GM20431 (cell line): ENCODE results near the gene IRX4.
"Not testable (repeated sequence)": the region's sequence is repeated elsewhere in the genome, so short reads cannot be mapped to it uniquely, and the experiment has no call there.

ENCODE experiments used
- in situ Hi-C: fragments of 300-500 bp; cut with MseI, MboI; formaldehyde crosslinking; loops from one replicate; pipeline ENCODE4 v1.15.0; 2020; ENCODE audit warnings: low sequenced_read_pairs; ENCODE audit not compliant: unreplicated experiment

Gene IRX4

DNA sequence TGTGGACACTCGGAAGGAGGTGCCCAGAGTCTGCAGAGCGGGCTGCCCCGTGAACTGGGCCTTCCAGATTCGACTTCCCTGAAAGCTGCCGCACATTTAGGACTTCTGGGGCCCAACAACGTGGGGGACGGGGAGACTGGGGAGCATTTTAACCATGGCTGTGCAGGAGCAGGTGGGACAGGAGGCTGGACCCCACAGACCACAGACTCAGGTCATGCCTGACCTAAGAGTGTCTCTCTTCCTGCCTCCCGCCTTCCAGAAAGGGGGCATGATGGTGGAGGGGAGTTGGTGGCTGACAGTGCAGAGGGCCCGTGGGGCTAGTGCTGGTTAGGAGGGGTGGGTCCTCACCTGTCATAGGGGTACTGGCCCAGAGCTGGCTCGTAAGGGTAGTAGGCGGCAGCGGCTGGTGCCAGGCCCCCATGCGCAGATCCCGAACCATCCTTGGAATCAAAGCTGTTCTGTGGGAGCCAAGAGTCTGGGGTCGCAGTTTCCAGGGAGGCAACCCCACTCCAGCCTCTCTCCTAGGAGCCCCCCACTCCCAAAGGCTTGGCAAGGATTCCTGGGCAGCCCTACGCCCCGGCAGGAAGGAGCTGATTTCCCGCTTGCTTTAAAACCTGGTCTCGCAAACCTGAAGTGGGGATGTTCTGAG, 2.2 kb downstream of the IRX4 start:
- in situ Hi-C loops = no loop called here

DNA sequence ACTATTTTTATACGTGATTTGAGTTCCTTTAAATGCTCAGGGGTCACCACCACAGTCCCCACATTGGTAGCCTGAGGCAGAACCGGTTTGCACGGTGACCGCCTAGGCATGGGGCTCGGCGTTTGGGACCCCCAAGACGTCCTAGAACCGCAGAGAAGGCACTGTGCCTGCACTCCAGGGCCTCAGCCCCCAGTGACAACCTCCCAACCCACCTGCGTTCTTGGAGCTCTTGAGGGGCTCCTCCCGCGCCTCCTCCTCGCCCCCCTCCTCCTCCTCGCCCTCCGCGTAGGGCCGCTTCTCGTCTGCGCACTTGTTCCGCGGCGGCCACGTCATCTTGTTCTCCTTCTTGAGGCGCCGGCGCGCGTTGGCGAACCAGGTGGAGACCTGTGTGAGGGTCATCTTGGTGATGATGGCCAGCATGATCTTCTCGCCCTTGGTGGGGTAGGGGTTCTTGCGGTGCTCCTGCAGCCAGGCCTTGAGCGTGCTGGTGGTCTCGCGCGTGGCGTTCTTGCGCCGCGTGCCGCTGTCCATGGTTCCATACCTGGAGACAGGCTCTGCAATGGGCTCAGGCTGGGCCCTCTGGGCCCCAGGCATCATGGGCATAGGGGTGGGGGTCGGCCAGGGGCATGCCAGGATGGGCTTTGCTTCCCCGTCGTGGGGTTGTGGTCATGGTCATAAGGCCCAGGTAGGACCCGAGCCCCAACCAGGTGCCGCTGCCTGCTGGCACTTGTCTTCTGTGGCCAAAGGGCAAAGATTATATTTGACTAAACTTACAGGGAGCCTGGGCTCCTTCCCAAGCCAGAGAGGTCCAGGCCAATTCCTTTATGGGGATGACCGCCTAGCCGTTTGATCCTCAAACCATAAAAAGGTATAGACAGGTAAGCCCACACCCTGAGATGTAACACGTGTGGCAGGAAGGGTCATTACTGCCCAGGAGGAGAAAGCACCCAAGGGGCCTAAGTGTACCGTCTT, 3.1 kb downstream of the IRX4 start:
- in situ Hi-C loops = no loop called here

DNA sequence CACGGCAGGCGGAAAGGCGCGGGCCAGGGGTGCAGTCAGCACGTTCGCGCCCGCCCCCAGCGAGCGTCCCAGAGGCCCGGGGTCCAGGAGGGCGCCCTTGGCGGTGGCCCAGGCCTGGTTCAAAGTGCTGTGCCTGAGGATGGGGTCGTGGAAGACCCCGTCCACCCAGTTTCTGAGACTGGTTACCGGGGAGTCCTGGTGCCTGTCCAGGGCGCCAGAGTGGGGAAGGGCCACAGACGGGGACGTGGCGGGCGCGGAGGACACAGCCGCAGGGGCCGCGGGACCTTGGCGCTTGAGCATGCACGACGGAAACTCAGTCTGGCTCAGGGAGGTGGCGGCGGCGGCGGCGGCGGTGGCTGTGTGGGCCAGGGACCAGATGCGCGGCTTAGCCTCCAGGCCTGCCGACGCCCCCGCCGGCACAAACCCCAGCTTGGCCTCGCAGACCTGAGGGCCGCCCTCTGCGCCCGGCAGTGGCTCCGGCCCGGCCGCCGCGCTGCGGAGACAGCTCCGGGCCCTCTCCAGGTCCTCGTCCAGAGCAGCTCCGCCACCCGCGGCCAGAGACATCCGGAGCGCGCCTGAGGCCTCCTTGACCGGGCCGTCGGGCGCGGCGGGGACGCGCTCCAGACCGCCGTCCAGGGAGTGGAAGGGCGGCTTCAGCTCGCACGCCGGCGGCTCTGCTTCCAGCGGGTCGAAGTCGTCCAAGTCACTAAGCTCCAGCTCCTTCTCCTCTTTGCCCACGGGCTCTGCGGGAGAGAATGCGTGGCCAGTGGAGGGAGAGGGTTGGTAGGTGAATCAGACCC, 4.5 kb downstream of the IRX4 start:
- in situ Hi-C loops = no loop called here

DNA sequence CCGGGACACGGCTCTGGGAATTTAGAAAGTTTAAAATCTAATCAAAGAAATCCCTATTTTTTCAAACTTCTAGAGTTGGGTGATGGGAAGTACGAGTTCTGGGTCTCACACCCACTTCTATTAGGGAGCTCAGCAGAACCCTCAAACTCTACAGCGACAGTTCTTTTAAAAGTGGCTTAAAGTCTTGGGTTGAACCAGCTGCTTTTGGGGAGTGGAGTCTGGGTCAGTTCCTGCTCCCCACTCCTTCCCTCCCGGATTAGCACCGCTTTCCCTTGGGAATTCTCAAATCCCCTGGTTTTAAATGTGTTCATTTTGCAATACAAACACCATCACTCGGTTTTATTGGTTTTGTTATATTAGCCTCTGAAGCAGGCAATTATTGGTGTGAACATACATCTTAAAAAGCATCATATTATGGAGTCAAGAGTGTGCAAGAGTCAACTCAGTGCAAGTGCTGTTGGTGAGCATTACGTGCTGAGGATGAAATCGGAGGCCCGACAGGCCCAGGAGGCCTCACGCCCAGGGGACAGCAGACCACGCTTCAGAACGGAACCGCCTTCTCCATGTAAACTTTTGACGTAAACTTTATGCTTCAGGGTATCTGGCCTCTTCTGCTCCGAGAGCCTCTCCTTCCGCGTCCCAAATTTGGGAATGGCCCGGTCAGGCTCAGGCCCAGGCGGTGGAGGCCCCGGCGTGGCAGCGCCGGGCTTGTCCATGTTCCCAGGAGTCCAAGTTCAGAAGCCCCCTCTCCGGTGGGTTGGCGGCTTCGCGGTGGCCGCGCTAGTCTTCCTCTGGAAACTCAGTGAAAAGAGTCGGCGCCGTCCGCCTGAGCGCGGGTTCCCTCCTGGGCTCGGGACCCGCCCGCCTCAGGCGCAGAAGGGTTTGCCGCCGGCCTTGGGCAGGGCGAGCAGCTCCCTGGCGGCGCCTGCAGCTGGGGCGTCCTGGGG, 5.3 kb downstream of the IRX4 start:
- in situ Hi-C loops = no loop called here

DNA sequence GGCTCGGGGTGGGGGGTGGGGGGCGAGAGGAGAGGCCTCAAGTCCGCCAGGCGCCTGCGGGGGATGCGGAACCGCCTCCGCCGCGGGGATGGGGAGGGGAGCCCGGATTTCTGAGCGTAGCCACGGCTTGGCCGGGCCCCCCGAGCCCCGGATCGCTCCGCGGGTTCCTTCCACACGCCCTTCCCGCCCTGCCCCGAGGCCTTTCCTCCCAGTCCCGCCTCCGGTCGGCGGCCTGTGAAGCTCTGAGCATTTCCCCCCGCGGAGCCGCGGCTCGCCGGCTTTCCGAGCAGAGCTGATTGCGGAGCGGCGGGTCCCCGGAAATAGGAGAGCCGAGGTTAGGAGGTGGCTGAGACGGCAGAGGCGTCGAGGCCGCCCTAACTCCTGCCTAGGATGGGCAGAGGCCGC, 6.1 kb downstream of the IRX4 start:
- in situ Hi-C loops = no loop called here

DNA sequence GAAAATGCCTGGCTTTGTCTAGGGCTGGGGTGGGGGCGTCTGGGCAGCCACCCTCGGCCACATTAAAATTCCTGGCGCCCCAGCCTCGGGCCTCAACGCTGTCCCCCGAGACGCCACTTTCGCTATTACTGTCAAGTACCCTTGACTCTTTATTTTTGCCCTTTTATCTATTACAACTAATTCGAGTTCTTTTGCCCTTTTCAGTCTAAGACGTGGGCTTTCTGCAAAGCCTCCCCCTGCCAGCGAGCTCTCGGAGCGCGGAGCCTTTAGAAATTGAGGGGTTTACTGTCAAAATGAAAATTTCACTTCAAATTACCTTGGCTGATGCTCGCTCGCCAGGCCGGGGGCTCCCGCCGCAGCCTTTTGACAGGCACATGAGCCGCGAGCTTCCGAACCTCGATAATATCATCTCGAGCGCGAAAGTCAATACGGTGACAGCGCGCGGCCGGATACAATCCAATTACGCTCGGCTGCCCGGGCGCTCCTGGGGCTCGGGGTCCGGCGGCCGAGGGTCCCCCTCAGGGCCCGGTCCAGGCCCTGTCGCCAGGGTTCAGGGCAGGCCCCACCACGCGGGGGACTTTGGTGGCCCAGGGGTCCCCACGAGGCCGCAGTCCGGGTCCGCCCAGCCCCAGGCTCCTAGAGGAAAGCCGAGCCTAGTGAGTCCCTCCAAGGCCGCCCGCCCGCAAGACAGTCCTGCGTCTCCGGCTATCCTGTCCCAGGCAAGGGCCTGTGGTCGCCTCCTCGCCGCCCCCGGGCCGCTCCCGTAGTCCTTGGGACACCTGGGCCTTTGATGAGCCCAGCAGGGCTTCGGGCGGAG, 6.7 kb downstream of the IRX4 start:
- in situ Hi-C loops = no loop called here

DNA sequence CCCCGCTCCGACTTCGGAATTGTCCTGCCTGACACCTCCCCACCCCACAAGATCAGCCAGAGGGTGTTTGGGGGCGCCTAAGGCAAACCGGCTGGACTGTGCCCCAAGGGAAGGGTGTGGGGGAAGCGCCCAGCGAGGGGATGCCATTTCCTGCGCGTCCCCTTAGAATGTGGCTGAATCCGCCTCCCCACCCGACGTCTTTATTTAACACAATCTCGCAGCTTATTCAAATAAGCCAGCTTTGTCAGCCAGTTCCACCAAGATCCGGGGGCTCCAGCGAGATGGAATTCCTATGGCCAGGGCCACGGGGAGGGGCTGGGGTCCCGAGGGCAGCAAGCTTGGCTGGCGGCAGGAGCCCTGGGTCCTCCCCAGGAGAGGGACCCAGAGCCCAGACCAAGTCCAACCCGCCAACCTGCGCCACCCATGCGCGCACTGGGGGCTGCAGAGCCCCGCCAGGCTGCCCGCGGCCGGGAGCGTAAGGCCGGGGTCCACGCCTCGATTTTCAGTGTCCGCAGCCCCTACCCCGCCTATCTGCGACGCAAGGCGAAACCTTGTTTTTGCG, 7.4 kb downstream of the IRX4 start:
- in situ Hi-C loops = no loop called here

DNA sequence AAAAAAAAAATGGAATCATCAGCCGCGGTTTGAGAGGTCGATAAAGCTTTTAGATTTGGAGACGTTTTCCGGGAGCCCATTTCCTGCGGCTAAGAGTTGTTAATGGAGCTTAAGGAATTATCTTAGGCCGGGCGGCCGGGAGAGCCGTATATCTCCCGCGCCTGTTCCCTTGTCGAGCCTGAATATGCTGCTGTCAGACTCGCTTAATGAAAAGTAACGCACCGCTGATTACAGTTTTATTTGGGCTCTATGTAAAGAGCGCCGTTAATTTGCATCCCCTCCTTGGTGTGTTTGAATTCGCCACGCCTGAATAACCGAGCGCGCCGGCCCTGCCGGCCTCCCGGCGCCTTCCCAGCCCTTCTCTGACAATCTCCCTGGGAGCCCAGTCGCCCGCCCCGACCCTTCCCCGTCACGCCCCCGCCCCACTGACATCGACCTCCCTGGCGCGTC, 7.9 kb downstream of the IRX4 start:
- in situ Hi-C loops = no loop called here

DNA sequence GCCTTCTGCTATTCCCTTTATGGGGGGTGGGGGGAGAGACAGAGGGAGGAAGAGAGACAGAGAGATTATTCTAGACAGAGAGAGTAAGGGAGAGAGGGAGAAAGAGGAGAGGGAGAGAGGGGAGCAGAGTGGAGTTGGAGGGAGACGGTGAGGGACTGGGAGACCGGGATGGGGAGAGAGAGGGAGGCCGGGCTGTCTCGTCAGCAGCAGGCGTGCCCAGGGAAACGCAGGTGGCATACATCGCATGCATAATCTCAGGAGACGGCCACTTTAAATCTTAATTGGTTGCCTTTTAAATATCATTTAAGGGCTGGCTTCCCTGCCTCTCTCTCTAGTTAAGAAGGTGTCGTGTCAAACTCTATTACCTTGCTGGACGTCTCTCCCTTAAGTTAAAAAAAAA, 8.4 kb downstream of the IRX4 start:
- in situ Hi-C loops = no loop called here

DNA sequence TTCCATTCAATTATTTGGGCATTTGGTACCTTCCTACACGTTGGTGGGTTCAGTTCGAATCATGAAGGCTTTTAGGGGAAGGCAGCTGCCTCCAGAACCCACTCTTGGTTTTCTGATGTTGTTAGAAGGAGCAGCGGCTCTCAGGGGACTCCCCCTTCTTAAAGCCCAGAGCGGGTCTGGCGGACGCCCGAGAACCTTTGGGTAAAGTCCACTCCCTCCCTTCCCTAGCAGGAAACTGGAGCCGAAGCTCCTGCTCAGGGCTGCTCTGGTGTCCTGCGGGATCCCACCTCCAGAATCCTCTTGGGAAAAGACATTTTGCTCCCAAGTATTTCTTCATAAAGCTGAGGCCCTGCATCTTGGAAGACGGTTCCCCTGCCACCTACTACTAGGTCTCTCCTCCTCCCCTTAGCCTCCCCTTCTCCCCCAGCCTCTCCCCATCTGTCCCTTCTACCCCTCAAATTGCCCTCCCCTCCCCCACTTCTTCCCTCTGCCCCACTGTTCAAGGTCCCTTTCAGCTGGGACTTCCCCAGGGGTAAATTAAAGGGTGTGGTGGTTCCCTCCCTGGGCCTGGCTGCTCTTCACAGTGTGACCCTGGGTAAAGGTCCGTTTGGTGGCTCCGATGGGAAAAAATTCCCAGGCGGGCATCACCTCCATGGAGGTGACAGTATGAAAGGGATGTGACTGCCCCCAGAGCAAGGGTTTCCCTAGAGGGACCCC, 9.3 kb downstream of the IRX4 start:
- in situ Hi-C loops = no loop called here

DNA sequence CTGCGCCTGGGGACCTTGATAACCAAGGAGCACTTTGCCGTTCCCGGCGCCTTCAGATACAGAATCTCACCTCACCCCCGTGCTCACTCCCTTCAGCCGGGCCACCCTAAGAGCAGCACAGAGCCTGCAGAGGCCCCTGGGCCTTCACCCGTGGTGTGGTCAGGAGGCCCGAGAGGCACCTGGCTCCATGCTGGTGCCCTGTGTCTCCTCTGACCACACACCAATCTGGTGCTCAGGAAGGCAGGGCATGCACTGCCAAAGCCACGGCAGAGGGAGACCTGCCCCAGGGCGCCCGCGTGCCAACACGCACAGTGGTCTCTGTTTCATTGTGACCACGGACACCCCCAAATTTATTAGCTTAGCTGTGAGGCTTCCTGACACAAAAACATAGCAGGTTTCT, 11.3 kb downstream of the IRX4 start:
- in situ Hi-C loops = no loop called here

DNA sequence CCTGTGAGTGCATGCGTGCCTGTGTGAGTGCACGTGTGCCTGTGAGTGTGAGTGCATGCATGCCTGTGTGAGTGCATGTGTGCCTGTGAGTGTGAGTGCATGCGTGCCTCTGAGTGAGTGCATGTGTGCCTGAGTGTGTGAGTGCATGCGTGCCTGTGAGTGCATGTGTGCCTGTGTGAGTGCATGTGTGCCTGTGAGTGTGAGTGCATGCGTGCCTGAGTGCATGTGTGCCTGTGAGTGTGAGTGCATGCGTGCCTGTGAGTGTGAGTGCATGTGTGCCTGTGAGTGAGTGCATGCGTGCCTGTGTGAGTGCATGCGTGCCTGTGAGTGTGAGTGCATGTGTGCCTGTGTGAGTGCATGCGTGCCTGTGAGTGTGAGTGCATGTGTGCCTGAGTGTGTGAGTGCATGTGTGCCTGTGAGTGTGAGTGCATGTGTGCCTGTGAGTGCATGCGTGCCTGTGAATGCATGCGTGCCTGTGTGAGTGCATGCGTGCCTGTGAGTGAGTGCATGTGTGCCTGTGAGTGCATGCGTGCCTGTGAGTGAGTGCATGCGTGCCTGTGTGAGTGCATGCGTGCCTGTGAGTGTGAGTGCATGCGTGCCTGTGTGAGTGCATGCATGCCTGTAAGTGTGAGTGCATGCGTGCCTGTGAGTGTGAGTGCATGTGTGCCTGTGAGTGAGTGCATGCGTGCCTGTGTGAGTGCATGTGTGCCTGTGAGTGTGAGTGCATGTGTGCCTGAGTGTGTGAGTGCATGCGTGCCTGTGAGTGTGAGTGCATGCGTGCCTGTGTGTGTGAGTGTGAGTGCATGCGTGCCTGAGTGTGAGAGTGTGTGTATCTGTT, 12.1 kb downstream of the IRX4 start:
- in situ Hi-C loops = not testable (repeated sequence)

DNA sequence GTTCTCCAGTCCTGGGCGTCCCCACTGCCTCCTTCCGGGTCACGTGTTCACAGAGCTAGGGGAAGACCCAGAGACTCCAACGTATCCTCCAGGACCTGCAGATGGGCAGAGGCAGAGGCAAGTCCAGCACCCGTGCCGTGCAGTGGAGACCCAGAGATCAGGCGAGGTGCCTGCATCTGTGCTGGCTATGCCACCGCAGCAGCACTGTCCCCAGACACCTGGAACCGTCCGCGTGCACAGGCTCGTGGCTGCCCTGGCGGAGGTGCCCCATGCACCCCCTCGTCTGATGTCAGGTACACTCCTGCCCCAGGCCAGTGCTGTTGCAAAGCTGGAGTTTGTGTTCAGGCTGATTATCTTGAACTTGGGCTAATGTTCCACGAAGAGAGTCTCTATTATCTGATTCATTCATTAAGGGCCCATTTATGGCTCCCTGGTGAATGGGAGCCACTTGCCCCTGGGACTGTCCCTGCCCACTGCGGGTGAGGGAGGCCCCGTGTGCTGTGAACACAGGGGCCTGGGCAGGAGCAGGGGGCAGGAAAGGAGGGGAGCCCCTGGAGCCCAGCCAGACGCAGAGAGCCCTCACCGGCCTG, 13.7 kb downstream of the IRX4 start:
- in situ Hi-C loops = no loop called here

DNA sequence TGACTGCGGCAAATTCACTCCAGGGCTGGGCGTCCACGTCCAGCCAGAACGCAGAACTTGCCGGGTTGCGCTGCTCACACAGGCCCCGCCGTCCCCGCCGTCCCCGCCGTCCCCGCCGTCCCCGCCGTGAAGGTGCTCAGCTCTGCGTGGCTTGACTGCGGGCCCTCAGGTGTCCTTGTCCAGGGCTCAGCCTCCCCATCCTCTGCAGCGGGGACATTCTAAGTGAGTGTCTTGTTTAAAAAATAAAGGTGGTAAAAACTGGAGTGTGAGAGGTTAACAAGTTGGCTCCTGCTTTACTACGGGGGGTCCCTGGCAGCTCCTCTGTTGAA, 14.9 kb downstream of the IRX4 start:
- in situ Hi-C loops = no loop called here

DNA sequence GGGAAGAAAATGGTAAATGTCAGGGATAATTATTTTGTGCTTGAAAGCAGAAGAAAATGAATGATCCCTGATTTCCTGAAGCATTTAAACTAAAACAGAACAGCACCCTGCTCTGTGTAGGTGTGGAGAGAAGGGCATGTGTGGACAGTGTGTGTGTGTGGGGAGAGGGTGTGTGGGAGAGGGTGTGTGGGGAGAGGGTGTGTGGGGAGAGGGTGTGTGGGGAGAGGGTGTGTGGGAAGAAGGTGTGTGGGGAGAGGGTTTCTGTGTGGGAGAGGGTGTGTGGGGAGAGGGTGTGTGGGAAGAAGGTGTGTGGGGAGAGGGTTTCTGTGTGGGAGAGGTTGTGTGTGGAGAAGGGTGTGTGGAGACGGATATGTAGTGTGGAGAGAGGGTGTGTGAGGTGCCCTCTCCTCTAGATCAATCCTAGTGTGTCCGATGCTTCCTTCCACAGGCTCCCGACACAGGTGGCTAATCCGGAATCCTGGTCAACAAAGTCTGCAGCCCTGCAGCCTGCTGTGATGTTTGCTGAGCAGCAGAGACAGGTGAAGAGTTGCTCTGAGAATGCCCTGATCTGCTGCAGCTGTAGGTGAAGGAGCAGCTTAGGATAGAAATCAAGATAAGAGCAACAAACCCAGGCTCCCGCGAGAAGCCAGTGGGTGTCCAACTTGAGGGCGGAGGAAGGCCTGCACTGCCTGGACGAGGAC, 15.5 kb downstream of the IRX4 start:
- in situ Hi-C loops = no loop called here

DNA sequence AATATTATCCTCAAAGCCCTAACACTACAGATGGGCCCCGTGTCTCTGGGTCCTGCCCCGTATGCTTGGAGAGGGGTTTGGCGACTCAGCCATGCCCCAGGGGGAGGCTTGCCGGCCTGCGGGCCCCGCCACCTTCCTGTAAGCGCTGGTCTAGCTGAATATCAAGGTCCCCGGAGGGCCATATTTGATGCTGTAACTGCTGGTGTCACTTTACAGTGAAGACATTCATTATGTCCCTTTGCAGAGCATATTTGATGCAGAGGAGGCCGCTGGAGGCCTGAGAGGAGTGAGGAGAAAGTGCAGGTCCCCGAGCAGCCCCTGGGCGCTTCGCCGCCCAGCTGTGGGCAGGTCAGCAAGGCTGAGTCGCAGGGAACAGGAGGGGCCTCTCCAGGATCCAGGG, 16.8 kb downstream of the IRX4 start:
- in situ Hi-C loops = no loop called here
